GDM1 (cell line): ENCODE data around the gene ABHD17B.

Source experiments
- DNase-seq: peaks from one replicate; lab custom pipeline; 2025; lab: John Stamatoyannopoulos, UW

ABHD17B gene

DNA sequence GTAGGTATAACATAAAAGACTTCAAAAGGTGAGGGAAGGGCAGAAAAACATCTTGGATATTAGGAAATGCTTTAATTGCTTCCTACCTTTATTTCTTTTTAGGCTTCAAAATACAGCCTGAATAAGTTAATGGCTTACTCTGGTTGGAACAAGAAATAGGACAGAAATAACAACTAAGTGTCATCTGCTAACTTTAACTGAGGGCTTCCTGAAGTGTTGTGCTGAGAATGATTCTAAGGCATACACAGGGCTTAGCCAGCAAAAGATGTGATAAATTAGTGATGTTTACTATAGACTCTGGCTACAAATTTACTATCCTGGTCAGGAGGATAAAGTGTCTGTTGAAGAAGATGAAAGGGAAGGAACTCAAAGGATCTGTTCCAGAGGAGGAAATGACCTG is 34.2 kb downstream of the ABHD17B start:
- no peak for DNase-seq

DNA sequence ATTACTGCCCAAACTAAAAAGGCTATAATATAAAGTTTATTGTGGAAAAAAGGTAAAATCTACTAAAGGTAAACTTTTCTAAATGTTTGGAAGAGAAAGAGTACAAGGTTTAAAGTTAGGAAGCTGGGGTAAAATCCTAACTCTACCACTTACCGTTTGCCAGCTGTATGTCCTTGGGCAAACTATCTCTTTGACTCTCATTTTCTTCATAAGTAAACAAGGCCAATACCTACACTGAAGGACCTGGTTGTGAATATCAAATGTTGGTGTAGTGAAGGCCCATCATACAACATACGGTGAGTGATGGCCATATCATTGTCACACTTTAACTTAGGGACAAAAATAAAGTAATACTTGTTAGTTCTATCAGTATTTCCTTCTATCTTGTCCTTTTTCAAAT is 34.9 kb downstream of the ABHD17B start:
- DNase-seq = no peak

DNA sequence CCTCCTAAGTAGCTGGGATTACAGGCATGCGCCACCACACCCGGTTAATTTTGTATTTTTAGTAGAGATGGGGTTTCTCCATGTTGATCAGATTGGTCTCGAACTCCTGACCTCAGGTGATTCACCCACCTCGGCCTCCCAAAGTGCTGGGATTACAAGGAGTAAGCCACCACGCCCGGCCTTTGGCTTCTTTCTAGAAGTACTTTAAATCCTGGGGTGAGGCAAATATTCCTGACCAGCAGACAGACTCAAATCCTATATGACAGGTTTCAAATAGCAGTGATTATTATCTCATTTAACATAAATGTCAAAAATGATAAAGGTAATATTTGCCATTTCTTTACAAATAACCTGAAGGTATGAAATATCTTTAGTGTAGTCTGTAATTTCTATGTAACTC is 35.6 kb downstream of the ABHD17B start:
- no peak for DNase-seq

DNA sequence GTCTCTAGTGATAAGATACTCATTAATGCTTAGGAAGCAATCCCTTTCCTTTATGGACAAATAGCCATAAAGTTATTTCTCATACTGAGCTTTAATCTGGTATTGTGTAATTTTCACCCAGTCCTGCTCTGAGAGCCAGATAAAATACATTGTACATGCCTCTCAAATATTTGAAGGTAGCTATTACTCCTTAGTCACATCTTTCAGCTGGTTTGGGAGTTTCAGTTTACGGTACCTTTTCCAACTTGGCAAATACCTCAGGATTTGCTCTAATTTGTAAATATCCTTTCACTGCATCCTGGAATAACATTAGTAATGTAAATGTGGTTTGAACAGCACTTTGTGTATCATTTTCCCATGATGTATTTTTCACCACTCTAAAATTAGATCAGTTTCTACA is 47.4 kb downstream of the ABHD17B start:
- no peak for DNase-seq

DNA sequence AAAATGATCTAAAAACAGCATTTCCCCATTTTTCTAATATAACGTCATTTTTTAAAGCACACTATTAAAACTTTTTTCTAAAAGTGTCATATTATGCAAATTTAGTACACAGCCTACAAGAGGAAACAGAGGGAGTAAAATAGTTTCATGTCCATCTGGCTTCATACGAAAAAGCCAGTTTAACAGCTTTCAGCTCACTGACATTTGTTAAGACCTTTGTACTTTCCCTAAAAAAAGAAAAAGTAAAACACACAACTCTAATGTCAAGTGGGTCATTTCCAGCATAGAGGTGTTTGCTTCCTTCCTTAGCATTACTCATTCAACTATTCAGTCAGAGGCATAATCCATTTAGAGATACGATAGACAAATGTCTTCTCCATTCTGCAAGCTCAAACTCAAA is 49.4 kb downstream of the ABHD17B start:
- no peak for DNase-seq

DNA sequence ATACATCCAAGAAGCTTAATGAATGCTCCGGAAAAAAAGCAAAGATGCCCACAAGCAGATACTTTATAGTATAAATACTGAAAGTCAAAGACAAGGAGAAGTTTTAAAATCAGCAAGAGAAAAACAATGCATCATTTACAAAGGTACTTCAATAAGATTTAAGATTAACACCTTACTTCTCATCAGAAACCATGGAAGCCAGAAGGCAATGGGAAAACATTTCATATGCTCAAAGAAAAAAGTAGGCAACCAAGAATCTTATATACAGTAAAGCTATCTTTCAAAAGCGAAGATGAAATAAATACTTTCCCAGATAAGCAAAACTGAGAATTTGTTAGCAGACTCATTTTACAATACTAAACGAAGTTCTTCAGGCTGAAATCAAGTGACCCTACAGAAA is 51.1 kb downstream of the ABHD17B start:
- no peak for DNase-seq

DNA sequence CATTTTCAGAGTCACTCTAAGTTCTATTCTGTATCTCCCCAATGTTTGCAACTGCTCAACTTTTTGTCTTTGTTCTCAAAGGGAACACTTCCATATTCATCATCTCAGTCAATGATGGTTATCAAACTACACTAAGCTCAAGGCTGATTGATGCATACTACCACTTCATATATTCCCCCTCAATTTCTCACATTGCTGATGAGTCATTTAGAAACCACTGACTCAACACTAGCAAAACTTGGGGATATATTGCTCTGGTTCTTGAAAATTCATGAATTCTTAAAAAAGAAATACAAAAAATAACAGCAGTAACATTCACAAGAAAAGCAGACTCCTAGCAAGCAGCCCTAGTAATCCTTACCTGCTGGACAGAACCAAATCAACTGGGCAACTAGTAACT is 52.2 kb downstream of the ABHD17B start:
- no peak for DNase-seq

DNA sequence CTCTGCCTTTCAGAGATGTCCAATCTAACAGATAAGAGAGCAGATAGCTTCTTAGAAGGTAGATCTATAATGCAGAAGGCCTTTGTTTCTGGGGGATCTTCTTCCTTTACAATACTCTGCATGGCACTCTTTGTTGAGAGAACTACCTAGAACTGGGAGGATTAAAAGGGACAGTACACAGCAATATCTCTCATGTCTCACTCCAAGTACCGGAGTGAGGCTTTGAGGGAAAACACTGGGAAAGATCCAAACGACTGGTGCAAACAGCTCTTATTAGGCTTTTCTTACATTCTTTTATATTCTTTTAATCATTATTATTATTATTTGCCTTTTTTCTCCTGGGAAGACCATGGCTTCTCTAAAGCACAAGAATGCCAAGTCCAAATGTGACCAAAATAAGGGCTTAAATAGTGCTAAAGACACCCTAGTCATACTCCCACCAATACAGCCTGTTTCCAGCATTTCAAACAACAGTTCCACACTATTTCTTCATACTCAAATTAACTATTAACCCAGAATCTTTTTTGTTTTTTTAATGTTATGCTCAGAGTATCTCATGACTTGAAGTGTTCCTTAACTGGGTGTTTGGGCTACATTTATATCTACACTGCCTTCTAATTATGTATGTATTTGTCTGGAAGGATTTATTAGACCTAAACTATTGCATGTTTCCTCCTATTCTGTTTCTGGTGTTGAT is 52.7 kb downstream of the ABHD17B start:
- no peak for DNase-seq

DNA sequence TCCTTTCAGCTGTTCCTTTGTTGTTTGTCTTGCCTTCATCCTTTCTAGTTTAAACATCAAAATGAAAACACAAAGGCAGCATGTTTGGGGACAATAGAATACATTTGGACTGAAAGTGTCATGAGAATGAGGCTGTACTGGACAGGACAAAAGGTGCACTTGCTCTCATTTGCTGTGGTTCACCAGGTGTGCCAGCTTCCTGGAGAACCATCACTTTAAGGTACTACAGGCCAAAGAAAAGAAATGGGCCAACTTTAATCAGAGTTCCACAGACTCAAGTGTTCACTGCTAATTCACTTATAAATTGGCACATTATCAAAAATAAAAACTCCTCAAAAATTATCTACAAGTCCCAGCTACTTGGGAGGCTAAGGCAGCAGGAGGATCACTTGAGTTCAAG is 53.8 kb downstream of the ABHD17B start:
- no peak for DNase-seq

DNA sequence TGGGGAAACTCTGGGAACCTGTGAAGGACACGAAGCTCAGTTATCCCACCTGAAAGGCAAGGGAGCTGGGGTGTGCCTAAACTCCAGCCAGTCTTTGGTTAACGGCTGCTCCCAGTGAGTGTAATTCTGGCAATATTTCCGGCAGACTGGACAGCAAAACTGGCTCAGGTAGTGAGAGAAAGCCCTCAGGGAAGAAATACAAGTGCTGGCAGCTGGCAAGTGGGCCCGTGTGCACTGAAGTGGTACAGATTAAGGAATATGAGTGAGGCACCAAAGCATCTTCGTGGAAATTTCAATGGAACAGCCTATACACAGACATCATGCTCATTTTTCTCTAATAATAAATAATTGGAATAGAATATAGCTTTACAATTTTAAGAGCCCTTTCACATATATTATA is 56.2 kb downstream of the ABHD17B start:
- DNase-seq = no peak

DNA sequence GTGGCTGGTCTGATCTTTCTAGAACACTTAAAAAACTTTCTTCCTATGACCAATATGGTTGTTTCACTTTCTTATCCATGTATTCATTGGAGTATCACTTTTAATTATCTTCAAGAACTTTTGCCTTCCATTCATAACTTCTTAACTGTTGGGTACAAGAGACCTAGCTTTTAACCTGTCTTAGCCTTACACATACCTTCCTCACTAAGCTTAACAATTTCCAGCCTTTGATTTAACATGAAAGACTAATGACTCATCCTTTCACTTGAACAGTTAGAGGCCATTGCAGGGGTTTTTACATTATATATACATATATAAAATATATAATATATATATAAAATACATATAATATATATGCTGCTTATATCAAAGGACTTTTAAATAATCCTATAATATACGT is 57.9 kb downstream of the ABHD17B start:
- no peak for DNase-seq

DNA sequence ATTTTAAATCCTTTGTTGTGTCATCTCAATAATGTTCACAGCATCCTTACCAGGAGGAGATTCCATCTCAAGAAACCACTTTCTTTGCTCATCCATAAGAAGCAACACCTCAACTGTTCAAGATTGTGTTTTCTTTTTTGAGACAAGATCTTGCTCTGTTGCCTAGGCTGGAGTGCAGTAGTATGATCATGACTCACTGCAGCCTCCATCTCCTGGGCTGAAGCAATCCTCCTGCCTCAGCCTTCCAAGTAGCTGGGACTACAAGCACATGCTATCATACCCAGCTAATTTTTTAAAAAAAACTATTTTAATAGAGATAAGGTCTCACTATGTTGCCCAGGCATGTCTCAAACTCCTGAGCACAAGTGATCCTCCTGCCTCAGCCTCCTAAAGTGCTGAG is 60.0 kb downstream of the ABHD17B start:
- DNase-seq = no peak

DNA sequence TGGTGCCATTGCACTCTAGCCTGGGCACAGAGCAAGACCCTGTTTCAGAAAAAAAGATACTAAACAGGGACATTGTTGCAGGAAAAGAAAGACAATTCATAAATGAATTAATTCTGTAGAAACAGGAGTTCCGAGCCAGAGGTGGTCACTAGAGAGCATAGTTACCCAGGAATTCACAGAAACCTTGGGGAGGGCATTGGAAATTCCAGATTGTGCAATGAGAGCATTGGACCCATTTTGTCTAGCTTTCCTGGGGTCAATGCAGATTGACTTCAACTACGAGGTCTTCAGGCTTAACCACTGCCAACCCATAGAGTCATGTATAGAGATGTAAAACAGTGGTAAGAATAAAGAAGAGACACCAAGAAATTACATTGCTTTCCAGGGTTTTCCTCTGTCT is 63.1 kb downstream of the ABHD17B start:
- no peak for DNase-seq

DNA sequence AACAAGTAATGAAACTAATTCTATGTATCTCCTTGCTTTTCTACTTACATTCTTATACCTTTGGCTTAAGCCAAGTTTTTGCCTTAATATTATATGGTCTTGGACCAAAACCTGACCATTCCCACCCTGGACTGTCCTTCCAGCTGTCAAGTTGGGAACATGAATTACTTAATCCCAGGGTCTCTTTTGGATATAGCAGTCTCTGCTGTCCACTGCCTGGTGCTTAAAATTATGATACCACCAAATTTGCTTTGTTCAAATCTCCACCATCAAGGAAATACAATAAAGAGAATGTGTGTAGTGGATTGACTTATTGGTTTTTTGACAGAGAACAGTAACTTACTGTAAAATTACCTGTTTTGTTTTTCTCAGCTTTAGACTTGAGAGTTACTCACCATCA is 66.2 kb downstream of the ABHD17B start:
- no peak for DNase-seq

DNA sequence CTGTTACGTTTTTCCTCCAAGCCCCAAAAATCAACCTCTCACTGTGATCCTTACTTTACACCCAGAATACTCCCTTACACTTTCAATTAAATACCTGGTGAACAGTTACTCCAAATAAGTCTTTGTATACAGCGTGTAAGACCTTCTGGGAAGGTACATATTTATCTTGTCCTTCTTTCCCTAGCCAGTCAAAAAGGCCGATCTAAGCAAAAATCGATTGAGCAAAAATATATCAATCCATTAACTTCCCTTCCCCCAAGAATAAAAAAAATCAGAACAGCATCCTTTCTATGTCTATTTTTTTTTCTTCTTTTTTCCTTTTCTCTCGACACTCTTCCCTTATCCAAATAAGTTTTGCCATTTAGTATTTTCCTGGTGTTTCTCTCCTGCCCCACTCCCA is 71.3 kb downstream of the ABHD17B start:
- DNase-seq = no peak

DNA sequence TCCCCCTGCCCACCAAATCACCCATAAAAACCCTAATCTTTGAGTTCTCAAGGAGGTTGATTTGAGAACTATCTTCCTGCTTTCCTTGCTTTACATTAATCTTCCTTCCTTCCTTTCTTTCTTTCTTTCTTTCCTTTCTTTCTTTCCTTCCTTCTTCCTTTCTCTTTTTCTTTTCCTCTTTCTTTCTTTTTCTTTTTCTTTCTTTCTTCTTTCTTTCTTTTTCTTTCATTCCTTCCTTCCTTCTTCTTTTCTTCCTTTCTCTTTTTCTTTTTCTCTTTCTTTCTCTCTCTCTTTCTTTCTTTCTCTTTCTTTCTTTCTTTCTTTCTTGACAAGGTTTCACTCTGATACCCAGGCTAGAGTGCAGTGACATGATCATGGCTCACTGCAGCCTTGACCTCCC is 75.4 kb downstream of the ABHD17B start:
- DNase-seq = no peak

DNA sequence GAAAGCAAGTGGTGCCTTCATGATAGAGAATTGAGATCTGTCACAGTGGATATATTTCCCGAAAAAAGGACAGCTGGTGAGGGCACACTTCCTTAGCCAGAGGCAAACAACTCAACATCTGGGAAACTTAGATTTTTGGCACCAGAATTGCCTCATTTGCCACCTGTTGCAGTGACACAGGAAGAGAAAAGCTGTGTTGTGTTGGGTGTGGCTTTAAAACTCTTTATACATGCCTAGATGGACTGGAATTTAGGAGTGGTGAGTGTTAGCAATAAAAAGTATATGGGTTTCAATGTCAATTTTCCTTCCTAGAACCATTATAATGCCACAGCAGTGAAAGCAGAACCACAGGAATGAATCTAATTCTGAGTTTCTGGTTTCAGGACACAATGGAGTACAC is 80.1 kb downstream of the ABHD17B start:
- DNase-seq = no peak

DNA sequence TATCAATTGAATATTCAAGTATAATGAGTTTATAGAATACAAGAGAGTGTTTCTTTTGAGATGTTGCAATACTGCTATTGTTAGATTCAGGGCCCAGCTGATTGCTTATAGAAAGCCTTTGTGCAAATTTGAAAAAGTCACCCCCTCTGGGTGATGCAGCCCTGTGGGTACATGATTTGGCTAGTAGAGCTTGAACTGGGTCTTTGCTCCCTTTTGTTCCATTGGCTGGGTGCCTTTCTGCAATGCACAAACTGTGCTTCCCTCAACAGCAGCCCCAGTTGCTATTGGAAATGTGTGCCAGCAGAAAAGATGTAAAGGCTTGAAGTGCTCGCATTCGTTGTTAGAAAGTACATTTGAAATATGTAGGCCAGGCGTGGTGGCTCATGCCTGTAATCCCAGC is 80.8 kb downstream of the ABHD17B start:
- no peak for DNase-seq

DNA sequence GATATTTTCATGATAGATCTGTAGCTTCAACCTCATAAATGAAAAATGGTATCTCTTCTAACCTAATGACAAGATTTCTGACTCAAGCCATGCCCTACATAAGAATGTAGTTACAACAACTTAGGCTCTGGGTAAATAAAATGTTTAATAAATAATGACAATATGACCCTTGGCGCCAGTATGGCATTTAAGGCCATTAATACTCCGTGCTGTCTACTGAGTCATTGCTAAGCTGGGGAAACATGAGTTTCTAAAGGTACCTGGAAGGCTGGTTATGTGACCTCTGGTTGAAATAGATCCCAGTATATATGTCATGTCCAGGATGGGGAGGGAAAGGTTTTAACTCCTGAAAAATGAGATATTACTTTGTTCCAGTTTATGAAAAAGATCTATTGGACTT is 84.7 kb downstream of the ABHD17B start:
- no peak for DNase-seq

DNA sequence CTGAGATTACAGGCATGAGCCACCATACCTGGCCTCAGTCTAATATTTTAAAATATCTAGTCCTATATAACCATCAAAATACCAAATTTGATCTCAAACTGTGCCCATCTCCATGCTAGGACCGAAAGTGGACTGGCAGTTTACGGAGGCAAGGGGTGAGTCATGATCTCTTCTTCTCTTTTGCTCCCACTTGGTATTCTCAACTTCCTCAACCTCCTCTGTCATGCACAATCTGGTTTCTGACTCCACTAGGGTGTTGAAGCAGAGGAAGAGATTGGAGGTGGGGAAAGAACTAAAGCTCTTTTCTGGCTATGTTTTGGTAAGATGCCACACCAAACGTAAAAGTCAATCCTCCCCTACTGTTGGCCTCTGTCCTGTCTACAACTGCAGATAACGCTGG is 86.7 kb downstream of the ABHD17B start:
- DNase-seq = no peak

DNA sequence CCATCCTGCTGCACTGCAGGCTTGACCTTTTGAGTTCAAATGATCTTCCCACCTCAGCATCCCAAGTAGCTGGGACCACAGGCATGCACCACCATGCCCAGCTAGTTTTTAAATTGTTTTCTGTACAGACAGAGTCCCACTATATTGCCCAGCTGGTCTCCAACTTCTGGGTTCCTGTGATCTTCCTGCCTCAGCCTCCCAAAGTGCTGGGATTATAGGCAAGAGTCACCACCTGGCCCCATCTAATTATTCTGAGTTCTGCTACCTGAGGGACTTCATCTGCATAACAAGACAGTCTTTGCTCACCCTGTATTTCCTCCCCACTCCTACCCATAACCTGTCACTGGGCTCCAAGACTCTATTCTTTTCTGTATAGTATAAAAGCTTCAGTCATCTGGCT is 88.1 kb downstream of the ABHD17B start:
- no peak for DNase-seq

DNA sequence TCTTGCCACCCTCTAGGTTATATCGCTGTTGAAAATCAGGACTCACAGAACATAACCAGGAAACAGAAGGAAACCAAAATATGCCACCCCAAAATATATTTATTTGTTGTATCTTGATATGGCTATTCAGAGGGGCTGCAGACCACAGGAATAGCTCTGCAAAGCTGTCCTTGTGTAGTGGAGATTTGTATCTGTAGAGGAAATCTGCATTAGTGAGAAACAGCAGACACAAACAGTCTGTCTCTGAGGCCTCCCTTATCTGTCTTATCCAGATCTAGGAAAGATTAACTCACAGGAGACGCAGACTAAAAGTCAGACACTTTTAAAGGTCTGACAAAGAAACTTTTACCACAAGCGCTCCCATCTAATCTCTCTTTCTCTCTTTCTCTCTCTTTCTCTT is 88.5 kb downstream of the ABHD17B start:
- DNase-seq = no peak

DNA sequence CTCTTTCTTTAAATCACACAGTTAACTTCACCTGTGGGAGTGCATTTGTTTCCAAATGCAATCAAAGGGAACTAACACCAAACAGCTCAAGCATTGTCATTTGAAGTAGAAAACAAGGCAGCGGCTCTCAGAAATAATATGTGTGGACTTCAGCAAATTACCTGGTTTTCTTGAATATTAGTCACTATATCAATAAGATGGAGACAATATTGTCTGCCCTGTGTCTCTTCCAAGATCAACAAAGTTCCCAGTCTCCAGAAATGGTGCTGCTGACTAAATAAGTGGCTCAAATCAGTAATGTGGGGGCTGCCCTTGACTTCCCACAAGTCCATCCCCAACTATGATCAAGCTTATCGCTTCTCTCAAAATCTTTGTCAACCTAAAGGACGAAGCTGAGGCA is 89.6 kb downstream of the ABHD17B start:
- DNase-seq = no peak

DNA sequence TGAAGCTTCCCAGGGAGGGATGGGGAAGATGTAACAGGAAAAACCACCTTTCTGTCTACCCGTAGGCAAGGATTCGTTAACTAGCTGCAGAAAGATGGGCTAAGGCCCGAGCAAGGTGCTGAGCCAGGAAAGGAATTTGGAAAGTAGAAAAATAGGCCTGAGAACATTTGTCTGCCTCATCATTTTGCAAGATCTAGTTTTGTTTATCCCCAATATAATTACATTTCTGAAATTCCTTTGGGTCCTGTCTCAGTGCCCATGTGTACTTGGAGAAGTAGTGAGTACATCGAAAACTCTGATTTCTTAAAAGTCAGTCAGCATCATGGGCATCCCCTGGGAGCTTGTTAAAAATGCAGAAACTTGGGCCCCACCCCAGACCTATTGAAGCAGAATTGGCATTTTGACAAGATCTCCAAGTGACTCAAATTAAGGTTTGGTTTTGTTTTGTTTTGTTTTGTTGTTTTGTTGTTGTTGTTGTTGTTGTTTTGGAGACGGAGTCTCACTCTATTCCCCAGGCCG is 90.5 kb downstream of the ABHD17B start:
- no peak for DNase-seq
